ENCODE results near the gene CRADD.
"Not testable (repeated sequence)": the region's sequence is repeated elsewhere in the genome, so short reads cannot be mapped to it uniquely, and the experiment has no call there.

CRADD gene

GRCh38 chr12:93912086-93912733 is 235.0 kb downstream of the CRADD start:
- DNase-seq: no peak

- no peak for DNase-seq
These were observed 236.7 kb downstream of the CRADD start for GRCh38 chr12:93913845-93914244.

- DNase-seq: no peak
These were observed 237.1 kb downstream of the CRADD start for GRCh38 chr12:93914281-93914680.

- no peak for DNase-seq
These were observed 238.2 kb downstream of the CRADD start for GRCh38 chr12:93915411-93915810.

- DNase-seq: no peak
These were observed 239.2 kb downstream of the CRADD start for GRCh38 chr12:93916402-93916801.

- no peak for DNase-seq
These were observed 241.1 kb downstream of the CRADD start for GRCh38 chr12:93918262-93918661.

GRCh38 chr12:93918900-93919299 is 241.7 kb downstream of the CRADD start:
- DNase-seq: no peak

GRCh38 chr12:93921521-93921920 is 244.3 kb downstream of the CRADD start:
- DNase-seq: no peak

GRCh38 chr12:93922583-93923006 is 245.4 kb downstream of the CRADD start:
- DNase-seq: no peak

GRCh38 chr12:93924367-93924766 is 247.2 kb downstream of the CRADD start:
- DNase-seq: no peak

- DNase-seq: no peak
These were observed 248.5 kb downstream of the CRADD start for GRCh38 chr12:93925585-93926205.

GRCh38 chr12:93926237-93926636 is 249.1 kb downstream of the CRADD start:
- no peak for DNase-seq

GRCh38 chr12:93929081-93929480 is 251.9 kb downstream of the CRADD start:
- not testable (repeated sequence) for DNase-seq

- no peak for DNase-seq
These were observed 260.6 kb downstream of the CRADD start for GRCh38 chr12:93937812-93938211.

GRCh38 chr12:93938317-93938716 is 261.1 kb downstream of the CRADD start:
- DNase-seq: no peak

GRCh38 chr12:93938931-93939330 is 261.8 kb downstream of the CRADD start:
- DNase-seq: no peak

GRCh38 chr12:93939641-93940325 is 262.6 kb downstream of the CRADD start:
- DNase-seq: no peak

GRCh38 chr12:93943780-93944179 is 266.6 kb downstream of the CRADD start:
- no peak for DNase-seq

- no peak for DNase-seq
These were observed 267.0 kb downstream of the CRADD start for GRCh38 chr12:93944201-93944600.
